ENCODE data around the gene SLC52A1. TPM values are rescaled to one million over a fixed set of nuclear protein-coding genes. Genes with fewer than 3 reads are reported as not detected.
"Not testable (repeated sequence)": the region's sequence is repeated elsewhere in the genome, so short reads cannot be mapped to it uniquely, and the experiment has no call there.

Gene SLC52A1
- total RNA-seq, 2 experiments from 2014 or later: 0.48 to 0.82 TPM

- POLR2A ChIA-PET: no interaction called here
- Mint-ChIP-seq H3K4me1 (peaks cover 68% of the 10 kb centered on the region), H3K36me3 (ENCODE audit: low read depth) (peaks cover 48% of the 10 kb centered on the region), H3K27me3 (no peaks in the 10 kb centered on the region), H3K27ac (peak overlapping the region; percentile 46), H3K9me3 (no peaks in the 10 kb centered on the region), H3K4me3 (no peak overlapping the region)
- CTCF ChIA-PET: interaction anchor here (2.2 kb wide), 1 partner anchor 14 kb away, joined by 6 read pairs; no protein-coding TSS in a partner anchor
- no peak for DNase-seq
Observed at GRCh38 chr17:5047446-5047845, 12.2 kb upstream of the SLC52A1 start.

- Mint-ChIP-seq H3K4me1 (peaks cover 77% of the 10 kb centered on the region), H3K27me3 (no peaks in the 10 kb centered on the region), H3K9me3 (peaks cover under 1% of the 10 kb centered on the region), H3K27ac (peak overlapping the region; percentile 89), H3K4me3 (peak overlapping the region; percentile 55), H3K36me3 (ENCODE audit: low read depth) (peaks cover 46% of the 10 kb centered on the region)
- DNase-seq: no peak
- ChIA-PET CTCF (interaction anchor here (0.5 to 2.7 kb wide), 6 partner anchors 9 to 122 kb away, joined by 3 to 11 read pairs (median 4); no protein-coding TSS in a partner anchor), POLR2A (no interaction called here)
Observed at GRCh38 chr17:5045496-5045895, 10.3 kb upstream of the SLC52A1 start.

- peak overlapping the region; percentile 16 for H3K4me3 Mint-ChIP-seq
- POLR2A ChIA-PET: no interaction called here
- H3K9me3 Mint-ChIP-seq: peaks cover 3% of the 10 kb centered on the region
- CTCF ChIA-PET: interaction anchor here (1.4 to 2.7 kb wide), 4 partner anchors 8 to 38 kb away, joined by 3 to 11 read pairs (median 5); no protein-coding TSS in a partner anchor
- H3K27ac Mint-ChIP-seq: no peak overlapping the region
- no peaks in the 10 kb centered on the region for H3K27me3 Mint-ChIP-seq
- peaks cover 74% of the 10 kb centered on the region for H3K4me1 Mint-ChIP-seq
- peaks cover 43% of the 10 kb centered on the region for H3K36me3 Mint-ChIP-seq (ENCODE audit: low read depth)
- DNase-seq: no peak
Observed at GRCh38 chr17:5044630-5045029, 9.4 kb upstream of the SLC52A1 start.

GRCh38 chr17:5043524-5043923 lies 8.3 kb upstream of the SLC52A1 start:
- CTCF ChIA-PET: interaction anchor here (0.8 to 1.4 kb wide), 2 partner anchors 13 to 22 kb away, joined by 3 to 4 read pairs; no protein-coding TSS in a partner anchor
- DNase-seq: no peak
- H3K4me1 Mint-ChIP-seq: peaks cover 67% of the 10 kb centered on the region
- H3K27me3 Mint-ChIP-seq: no peaks in the 10 kb centered on the region
- peaks cover 39% of the 10 kb centered on the region for H3K36me3 Mint-ChIP-seq (ENCODE audit: low read depth)
- H3K27ac Mint-ChIP-seq: peak overlapping the region; percentile 97
- peaks cover 3% of the 10 kb centered on the region for H3K9me3 Mint-ChIP-seq
- H3K4me3 Mint-ChIP-seq: peak overlapping the region; percentile 93
- POLR2A ChIA-PET: no interaction called here

- peaks cover 29% of the 10 kb centered on the region for H3K36me3 Mint-ChIP-seq (ENCODE audit: low read depth)
- peak overlapping the region; percentile 97 for H3K27ac Mint-ChIP-seq
- POLR2A ChIA-PET: no interaction called here
- H3K27me3 Mint-ChIP-seq: no peaks in the 10 kb centered on the region
- peaks cover 3% of the 10 kb centered on the region for H3K9me3 Mint-ChIP-seq
- DNase-seq: peak; percentile 47
- peak overlapping the region; percentile 93 for H3K4me3 Mint-ChIP-seq
- CTCF ChIA-PET: interaction anchor here (0.6 to 1.1 kb wide), 5 partner anchors 9 to 150 kb away, joined by 3 to 5 read pairs (median 3); partner anchors contain the start of gene ZFP3
- H3K4me1 Mint-ChIP-seq: peaks cover 59% of the 10 kb centered on the region
Observed at GRCh38 chr17:5042157-5043022, 7.2 kb upstream of the SLC52A1 start.

GRCh38 chr17:5034651-5035050 lies 575 bp downstream of the SLC52A1 start:
- H3K9me3 Mint-ChIP-seq: no peaks in the 10 kb centered on the region
- ChIA-PET CTCF (interaction anchor here (0.6 to 2.2 kb wide), 6 partner anchors 11 to 70 kb away, joined by 3 to 10 read pairs (median 4); no protein-coding TSS in a partner anchor), POLR2A (no interaction called here)
- peaks cover 5% of the 10 kb centered on the region for H3K36me3 Mint-ChIP-seq (ENCODE audit: low read depth)
- H3K4me3 Mint-ChIP-seq: no peak overlapping the region
- no peaks in the 10 kb centered on the region for H3K27me3 Mint-ChIP-seq
- no peak overlapping the region for H3K27ac Mint-ChIP-seq
- no peak for DNase-seq
- peaks cover 34% of the 10 kb centered on the region for H3K4me1 Mint-ChIP-seq

GRCh38 chr17:5034063-5034462 lies 1.2 kb downstream of the SLC52A1 start:
- Mint-ChIP-seq H3K27me3 (no peaks in the 10 kb centered on the region), H3K27ac (no peak overlapping the region), H3K4me1 (peaks cover 33% of the 10 kb centered on the region), H3K4me3 (no peak overlapping the region), H3K36me3 (ENCODE audit: low read depth) (peaks cover 4% of the 10 kb centered on the region), H3K9me3 (no peaks in the 10 kb centered on the region)
- DNase-seq: no peak
- POLR2A ChIA-PET: no interaction called here
- CTCF ChIA-PET: interaction anchor here (1.4 kb wide), 1 partner anchor 11 kb away, joined by 7 read pairs; no protein-coding TSS in a partner anchor

- Mint-ChIP-seq H3K36me3 (ENCODE audit: low read depth) (peaks cover 4% of the 10 kb centered on the region), H3K27ac (no peak overlapping the region), H3K9me3 (no peaks in the 10 kb centered on the region), H3K4me1 (peaks cover 33% of the 10 kb centered on the region), H3K4me3 (no peak overlapping the region), H3K27me3 (no peaks in the 10 kb centered on the region)
- ChIA-PET CTCF (interaction anchor here (0.6 to 1.4 kb wide), 2 partner anchors 9 to 12 kb away, joined by 3 to 7 read pairs; no protein-coding TSS in a partner anchor), POLR2A (no interaction called here)
- no peak for DNase-seq
Observed at GRCh38 chr17:5033352-5034015, 1.7 kb downstream of the SLC52A1 start.

- H3K27me3 Mint-ChIP-seq: no peaks in the 10 kb centered on the region
- no peak overlapping the region for H3K27ac Mint-ChIP-seq
- DNase-seq: no peak
- H3K36me3 Mint-ChIP-seq (ENCODE audit: low read depth): peaks cover 4% of the 10 kb centered on the region
- POLR2A ChIA-PET: no interaction called here
- H3K9me3 Mint-ChIP-seq: no peaks in the 10 kb centered on the region
- H3K4me1 Mint-ChIP-seq: peaks cover 33% of the 10 kb centered on the region
- CTCF ChIA-PET: interaction anchor here (0.6 to 1.2 kb wide), 2 partner anchors 10 to 123 kb away, joined by 3 read pairs; no protein-coding TSS in a partner anchor
- no peak overlapping the region for H3K4me3 Mint-ChIP-seq
Observed at GRCh38 chr17:5032865-5033264, 2.4 kb downstream of the SLC52A1 start.

- Mint-ChIP-seq H3K4me3 (peak overlapping the region; percentile 77), H3K36me3 (ENCODE audit: low read depth) (peaks cover 4% of the 10 kb centered on the region), H3K27me3 (no peaks in the 10 kb centered on the region), H3K9me3 (no peaks in the 10 kb centered on the region), H3K27ac (peak overlapping the region; percentile 94), H3K4me1 (peaks cover 30% of the 10 kb centered on the region)
- ChIA-PET CTCF (interaction anchor here (0.7 to 3.5 kb wide), 18 partner anchors 11 to 122 kb away, joined by 3 to 14 read pairs (median 4); partner anchors contain the start of gene INCA1), POLR2A (no interaction called here)
- peak; percentile 87 for DNase-seq
Observed at GRCh38 chr17:5031365-5032082, 3.7 kb downstream of the SLC52A1 start.

GRCh38 chr17:5030168-5030567 lies 5.1 kb downstream of the SLC52A1 start:
- not testable (repeated sequence) for H3K27me3 Mint-ChIP-seq

GRCh38 chr17:5027916-5028315 lies 7.3 kb downstream of the SLC52A1 start:
- H3K27me3 Mint-ChIP-seq: no peaks in the 10 kb centered on the region
- H3K9me3 Mint-ChIP-seq: no peaks in the 10 kb centered on the region
- no peak for DNase-seq
- no peak overlapping the region for H3K4me3 Mint-ChIP-seq
- peaks cover 27% of the 10 kb centered on the region for H3K4me1 Mint-ChIP-seq
- POLR2A ChIA-PET: no interaction called here
- no peak overlapping the region for H3K27ac Mint-ChIP-seq
- CTCF ChIA-PET: interaction anchor here (0.9 to 3.5 kb wide), 6 partner anchors 8 to 47 kb away, joined by 3 to 14 read pairs (median 3); no protein-coding TSS in a partner anchor
- peaks cover 7% of the 10 kb centered on the region for H3K36me3 Mint-ChIP-seq (ENCODE audit: low read depth)

More at GRCh38 chr17:5030168-5030567, 5.1 kb downstream of the SLC52A1 start:
- Mint-ChIP-seq H3K4me3 (peak overlapping the region; percentile 77), H3K4me1 (peaks cover 30% of the 10 kb centered on the region), H3K27ac (peak overlapping the region; percentile 94)
- CTCF ChIA-PET: interaction anchor here (0.9 to 3.5 kb wide), 11 partner anchors 8 to 79 kb away, joined by 3 to 14 read pairs (median 4); partner anchors contain the start of genes ENO3 and INCA1
- not testable (repeated sequence) for H3K36me3 Mint-ChIP-seq (ENCODE audit: low read depth); DNase-seq; H3K9me3 Mint-ChIP-seq
- POLR2A ChIA-PET: interaction anchor here (0.8 kb wide), 1 partner anchor 11 kb away, joined by 3 read pairs; no protein-coding TSS in a partner anchor
